SKM-1 (cell line): ENCODE measurements around the gene CCDC93.
"Not testable (repeated sequence)": the region's sequence is repeated elsewhere in the genome, so short reads cannot be mapped to it uniquely, and the experiment has no call there.

Experiments
- DNase-seq: peaks from one replicate; lab custom pipeline; 2025; ENCODE audit not compliant: unreplicated experiment; lab: John Stamatoyannopoulos, UW

CCDC93 gene

GRCh38 chr2:117957616-117958015, 56.3 kb downstream of the CCDC93 start:
- DNase-seq: no peak

- no peak for DNase-seq
These were observed 57.7 kb downstream of the CCDC93 start for GRCh38 chr2:117956036-117956796.

DNA sequence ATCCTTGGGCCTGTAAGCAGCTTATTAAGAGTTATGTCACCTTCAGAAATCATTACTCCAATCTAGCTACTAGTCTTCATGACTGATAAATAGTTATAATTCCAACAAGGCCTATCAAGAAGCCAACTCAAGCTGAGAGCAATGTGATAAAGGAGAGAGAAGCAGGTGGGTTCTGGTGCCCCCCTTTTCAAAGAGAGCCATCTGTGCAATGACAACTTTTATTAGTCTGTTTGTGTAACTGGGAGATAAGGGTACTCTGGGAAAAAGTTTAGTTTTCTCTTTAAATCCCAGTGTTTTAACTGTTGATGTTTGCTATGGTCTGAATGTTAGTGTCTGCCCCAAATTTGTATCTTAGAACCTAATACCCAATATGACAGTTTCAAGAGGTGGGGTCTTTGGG, 60.6 kb downstream of the CCDC93 start:
- no peak for DNase-seq

GRCh38 chr2:117952701-117953100, 61.2 kb downstream of the CCDC93 start:
- DNase-seq: no peak

GRCh38 chr2:117952228-117952627, 61.6 kb downstream of the CCDC93 start:
- DNase-seq: no peak

DNA sequence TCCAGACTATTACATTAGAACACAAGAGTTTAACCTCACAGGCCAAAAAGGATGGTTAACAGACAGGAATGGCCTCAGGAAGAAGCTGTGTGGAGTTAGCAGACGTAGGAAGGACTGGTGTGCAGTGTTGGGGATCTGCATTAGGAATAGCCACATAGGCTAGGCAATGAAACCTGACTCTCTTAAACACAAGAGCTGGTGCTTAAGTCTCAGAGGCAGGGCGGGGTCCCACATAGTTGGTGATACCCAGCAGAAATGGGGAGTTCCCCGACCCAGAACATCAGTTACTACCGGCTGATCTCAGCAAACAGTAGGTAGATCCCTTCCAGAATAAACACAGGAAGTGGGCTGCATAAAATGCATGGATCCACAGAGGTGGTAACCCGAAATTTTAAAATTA, 64.1 kb downstream of the CCDC93 start:
- DNase-seq: no peak

DNA sequence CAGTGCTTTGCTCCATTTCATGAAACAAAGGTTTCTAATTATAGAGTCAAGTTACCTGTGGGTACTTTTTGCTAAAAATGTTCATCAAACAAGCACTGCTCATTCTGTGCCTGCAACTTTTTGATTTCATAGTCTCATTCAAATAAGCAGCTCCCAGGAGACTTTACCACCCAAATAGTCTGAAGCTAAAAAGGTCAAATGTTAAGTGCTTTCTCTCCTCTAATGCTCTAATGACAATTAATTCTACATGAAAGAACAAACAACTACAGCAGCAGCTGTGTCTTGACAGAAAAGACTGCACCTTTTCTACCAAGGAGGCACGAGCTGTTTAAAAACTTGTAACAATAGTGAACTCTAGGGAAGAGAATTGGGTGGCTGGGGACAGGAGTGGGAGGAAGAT, 65.3 kb downstream of the CCDC93 start:
- DNase-seq: no peak

GRCh38 chr2:117945296-117945695, 68.6 kb downstream of the CCDC93 start:
- no peak for DNase-seq

DNA sequence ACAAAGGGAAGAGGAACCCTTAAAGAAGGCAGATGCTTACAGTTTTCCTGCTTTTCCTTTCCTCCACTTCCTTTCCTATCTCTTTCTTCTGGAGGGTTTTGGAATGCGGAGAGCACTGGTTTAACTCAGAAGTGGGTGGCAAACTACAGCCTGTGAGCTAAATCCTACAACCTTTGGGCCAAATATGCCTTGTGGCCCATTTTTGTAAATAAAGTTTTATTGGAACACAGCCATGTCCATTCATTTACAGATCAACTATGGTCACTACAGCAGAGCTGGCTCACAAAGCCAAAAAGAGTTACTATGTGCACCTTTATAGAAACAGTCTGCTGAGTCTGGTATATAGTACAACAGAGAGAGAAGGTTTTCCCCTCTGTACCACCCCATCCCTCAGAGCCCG, 69.1 kb downstream of the CCDC93 start:
- no peak for DNase-seq

GRCh38 chr2:117943013-117943672, 70.7 kb downstream of the CCDC93 start:
- no peak for DNase-seq

DNA sequence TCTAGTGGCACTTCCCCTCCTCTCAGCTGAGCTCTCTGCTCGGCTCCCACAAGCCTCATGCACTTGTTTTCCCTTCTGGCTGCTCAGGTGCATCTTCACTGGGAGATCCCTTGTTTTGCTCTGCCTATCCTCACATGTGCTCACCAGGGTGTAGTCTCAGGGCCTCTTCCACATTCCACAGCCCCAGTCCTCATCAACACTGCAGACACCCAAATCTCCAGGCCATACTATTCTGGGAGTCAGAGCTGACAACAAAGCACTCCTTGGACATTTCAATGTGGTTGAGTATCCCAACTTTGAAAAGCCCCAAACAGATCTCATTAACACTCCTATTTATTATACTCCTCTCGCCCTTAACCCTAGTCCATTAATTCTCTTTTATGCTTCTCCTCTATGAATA, 71.3 kb downstream of the CCDC93 start:
- no peak for DNase-seq

GRCh38 chr2:117941693-117942092, 72.2 kb downstream of the CCDC93 start:
- no peak for DNase-seq

- DNase-seq: no peak
These were observed 73.4 kb downstream of the CCDC93 start for GRCh38 chr2:117940436-117940835.

- DNase-seq: no peak
These were observed 75.3 kb downstream of the CCDC93 start for GRCh38 chr2:117938611-117939010.

GRCh38 chr2:117936871-117937428, 76.9 kb downstream of the CCDC93 start:
- DNase-seq: no peak

DNA sequence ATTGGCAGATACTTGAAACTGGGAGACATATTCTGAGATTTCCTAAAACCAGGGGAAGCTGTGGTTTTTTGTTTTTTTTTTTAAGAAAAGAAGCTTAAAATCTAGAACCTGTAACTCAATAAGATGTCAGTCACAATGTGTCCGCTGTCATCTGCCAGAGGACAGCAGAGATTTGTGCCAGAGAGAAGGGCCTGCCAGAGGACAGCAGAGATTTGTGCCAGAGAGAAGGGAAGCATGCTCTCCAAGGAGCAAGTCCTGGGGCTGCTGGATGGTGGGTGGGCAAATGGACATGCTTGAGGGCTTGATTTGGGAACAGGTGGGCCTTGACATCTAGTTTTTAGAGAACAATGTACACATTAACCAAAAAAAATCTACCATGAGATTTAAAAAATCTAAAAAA, 77.9 kb downstream of the CCDC93 start:
- no peak for DNase-seq

DNA sequence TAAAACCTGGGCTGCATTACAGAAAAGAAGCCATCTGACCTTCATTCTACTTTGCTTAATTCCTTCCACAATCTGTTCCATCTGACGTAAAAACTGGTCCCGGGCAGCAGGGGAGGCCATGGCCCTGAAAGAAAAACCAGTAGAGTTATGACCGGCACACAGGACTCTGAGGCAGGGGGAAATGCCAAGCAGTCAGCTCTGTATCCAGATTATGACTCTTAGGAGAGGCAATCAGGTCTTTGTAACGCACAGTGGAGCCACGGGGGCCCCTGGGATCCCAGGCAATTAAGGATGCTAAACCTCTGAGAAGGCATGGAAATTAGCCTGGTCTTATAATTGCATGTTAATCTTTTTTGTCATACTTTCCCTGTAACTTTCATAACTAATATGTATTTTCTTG, 78.4 kb downstream of the CCDC93 start:
- no peak for DNase-seq

DNA sequence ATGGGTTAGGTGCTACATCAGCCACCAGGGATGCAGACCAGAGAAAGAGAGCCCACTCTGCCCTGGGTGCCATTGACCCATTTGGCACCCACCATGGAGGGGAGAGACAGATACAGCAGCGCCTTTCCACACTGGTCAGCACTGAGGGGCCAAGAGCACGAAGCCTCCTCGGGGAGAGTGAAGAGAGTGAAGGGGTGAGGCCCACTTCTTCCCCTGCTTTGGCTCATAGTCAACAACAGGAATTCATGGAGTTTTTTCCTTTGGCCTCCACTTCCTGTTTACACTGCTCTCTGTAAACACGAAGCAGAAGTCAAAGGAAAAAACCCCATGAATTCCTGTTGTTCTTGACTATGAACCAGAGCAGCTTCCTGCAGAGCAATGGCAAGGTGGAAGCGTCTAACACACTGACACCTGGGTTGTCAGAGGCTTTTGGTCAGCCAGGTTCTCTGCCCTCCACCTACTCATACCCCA, 80.0 kb downstream of the CCDC93 start:
- no peak for DNase-seq

DNA sequence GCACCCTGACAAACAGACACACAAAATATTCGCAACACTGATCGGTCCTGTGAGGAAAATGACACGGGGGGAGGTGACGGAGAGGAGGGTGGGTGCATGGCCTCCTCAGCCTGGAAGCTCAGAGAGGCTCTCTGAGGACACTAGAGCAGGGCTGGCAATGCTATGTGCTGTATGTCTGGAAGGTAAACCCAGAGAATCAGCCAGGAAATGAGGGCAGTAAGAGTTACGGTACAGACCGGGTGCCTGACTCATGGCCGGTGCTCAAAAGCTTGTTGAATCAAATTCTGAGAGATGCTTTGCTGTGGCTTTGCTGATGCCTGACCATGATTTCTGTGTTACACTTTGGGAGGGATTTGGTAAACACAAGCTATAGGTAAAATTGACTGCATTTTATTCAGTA, 81.9 kb downstream of the CCDC93 start:
- DNase-seq: no peak

DNA sequence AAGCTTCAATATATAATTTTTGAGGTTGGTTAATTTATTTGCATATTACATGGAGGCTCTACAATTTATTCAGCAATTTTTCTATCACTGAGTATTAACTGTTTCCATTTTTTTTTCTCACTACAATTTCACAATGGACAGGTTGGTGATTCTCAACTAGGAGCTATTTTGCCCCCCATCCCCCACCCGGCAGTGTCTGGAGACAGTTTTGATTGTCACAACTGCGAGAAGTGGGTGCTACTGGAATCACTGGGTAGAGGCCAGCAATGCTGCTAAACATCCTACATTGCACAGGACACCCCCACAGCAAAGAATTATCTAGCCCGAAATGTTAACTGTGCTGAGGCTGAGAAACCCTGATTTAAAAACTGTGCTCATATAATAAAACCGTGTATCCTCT, 82.6 kb downstream of the CCDC93 start:
- no peak for DNase-seq

DNA sequence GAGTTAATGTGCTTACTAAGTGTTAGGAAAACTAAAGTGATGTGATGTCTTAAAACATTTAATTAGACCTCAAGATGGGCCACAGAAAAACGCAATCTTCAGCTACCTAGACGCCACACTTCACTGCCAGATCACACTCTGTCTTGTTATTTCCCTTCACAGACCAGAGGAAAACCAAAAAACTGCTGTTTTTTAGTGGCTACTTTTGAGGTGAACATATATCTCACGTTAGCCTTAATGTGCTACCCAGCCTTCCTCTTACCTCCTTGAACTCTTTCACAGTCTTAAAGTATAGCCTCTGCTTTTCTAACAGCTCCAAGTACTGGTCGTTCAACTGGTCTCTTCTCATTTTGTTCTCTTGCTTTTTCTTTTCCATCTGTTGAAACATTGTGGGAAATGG, 83.1 kb downstream of the CCDC93 start:
- no peak for DNase-seq

GRCh38 chr2:117923471-117923870, 90.4 kb downstream of the CCDC93 start:
- DNase-seq: not testable (repeated sequence)
